CD4-positive, alpha-beta T cell treated with Interleukin-6 at 100 ng/mL for 8 hours (primary cell): ENCODE results near the gene BACE1.

Experiments used
- DNase-seq: peaks from one replicate; pipeline ENCODE4 v3.0.0-alpha.2; 2020; ENCODE audit warnings: mixed read lengths, low spot score

BACE1 gene

DNA sequence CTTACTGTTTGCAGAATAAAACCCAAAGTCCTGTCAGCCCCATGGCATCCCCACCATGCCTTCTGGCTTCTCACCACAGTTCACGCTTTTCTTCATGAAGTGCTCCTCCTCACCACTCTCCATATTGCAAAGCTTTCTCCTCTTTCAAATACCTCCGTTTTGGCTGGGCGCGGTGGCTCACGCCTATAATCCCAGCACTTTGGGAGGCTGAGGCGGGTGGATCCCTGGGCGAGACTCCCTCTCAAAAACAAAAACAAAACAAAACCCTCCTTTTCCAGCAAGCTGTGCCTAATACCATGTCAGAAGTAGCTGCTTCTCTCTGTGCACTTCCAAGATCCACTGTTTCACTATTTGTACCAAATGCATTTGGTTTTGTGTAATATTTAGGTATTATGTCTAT is 6.7 kb downstream of the BACE1 start:
- DNase-seq, result no peak

DNA sequence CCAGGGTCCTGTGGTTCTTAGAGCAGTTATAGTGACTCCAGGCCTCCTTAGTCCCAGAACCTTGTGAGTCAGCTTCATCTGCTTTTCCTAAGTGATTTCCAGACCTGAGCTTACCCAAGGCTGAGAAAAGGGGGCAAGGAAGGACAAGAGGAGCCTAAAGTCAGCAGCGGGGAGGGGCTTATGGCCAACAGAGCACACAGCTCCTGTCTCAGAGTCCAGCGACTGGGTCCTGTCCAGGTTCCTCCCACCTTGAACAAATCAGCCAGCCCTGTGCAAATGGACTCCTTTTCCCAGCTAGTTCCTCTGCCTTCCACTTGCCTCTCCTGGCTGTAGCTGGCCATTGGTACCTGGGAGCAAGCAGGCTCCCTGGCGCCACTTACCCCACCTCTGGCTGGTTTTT is 10.9 kb downstream of the BACE1 start:
- DNase-seq, result no peak

DNA sequence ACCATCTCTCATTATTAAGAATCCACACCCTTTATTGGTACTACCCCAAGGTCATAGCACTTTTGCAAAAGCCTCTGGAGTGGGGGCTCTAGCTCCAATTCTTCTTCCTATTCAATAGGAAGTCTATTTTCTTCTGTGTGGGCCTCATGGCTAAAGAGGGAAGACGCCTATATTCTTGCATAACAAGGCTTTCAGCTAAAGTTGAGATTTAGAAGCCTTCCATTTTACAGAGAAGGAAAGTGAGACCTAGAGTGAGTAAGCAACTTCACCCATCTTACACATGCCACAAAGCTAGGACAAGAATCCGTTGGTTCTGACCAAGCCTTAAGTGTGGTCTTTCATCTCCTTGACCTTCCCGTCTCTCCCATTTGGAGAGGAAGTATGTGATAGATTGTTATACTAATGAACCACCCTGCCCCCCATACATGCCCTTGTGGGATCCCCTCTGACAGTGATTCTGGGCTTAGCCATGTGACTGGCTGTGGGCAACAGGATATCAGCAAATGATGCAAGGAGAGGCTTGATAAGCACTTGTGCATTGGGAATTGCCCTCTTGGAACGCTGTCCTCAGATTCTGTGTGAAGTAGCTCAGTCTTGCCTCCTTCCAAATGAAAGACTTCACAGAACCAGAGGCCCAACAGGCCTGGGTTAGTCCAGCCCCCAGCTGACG is 12.3 kb downstream of the BACE1 start:
- no peak for DNase-seq

- DNase-seq, result no peak
Observed at GRCh38 chr11:117303101-117303500, 13.0 kb downstream of the BACE1 start.

DNA sequence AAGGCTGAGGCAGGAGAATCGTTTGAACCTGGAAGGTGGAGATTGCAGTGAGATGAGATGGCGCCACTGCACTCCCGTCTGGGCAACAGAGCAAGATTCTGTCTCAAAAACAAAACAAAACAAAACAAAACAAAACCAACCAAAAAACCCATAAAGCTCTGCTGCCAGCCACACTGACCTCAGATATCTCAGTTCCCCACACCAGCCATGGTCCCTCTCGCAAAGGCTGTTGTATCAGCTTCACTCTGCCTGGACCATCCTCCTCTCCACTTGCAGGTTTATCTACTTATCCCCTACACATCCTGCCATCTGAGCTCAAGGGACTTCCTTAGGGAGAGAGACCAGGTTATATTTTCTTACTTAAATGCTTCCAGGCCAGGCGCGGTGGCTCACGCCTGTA is 13.8 kb downstream of the BACE1 start:
- DNase-seq, result no peak

DNA sequence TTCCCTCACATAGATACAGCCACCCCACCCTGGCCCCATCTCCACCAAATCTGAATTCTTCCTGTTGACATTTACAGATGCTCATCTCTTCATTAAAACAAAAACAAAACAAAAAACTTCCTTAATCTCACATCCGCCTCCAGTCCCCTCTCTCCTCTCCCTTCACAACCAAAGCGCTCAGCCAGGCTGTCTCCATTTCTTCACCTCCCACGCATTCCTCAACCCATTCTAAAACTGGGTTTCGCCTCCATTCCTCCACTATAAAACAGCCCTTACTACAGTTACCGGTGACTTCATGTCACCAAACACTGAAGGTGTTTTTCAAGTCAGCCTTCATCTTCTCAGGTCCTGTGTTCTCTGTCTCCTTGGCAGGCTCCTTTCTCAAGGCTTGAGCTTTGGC is 15.3 kb downstream of the BACE1 start:
- DNase-seq, result no peak

DNA sequence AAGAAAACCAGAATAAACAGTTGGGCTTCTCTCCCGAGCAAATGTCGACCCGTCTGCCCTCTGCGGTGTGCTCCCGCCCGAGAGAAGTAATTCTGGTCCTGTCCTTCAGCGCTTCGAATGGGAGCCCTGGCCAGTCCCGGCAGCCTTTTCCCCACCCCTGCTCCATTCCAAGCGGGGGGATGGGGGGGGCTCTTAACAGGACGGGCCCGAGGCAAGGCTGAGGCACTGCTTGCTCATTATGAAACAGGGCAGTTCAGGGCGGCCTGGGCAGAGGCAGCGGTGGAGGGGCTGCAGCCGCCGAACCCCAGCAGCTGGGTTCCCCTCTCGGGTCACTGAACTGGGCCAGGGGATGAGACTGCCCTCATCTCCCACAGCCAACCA is 15.8 kb downstream of the BACE1 start:
- no peak for DNase-seq

GRCh38 chr11:117299351-117300282 is 16.4 kb downstream of the BACE1 start:
- DNase-seq, result no peak

GRCh38 chr11:117298195-117298594 is 17.9 kb downstream of the BACE1 start:
- no peak for DNase-seq

- no peak for DNase-seq
Observed at GRCh38 chr11:117296881-117297280, 19.2 kb downstream of the BACE1 start.

DNA sequence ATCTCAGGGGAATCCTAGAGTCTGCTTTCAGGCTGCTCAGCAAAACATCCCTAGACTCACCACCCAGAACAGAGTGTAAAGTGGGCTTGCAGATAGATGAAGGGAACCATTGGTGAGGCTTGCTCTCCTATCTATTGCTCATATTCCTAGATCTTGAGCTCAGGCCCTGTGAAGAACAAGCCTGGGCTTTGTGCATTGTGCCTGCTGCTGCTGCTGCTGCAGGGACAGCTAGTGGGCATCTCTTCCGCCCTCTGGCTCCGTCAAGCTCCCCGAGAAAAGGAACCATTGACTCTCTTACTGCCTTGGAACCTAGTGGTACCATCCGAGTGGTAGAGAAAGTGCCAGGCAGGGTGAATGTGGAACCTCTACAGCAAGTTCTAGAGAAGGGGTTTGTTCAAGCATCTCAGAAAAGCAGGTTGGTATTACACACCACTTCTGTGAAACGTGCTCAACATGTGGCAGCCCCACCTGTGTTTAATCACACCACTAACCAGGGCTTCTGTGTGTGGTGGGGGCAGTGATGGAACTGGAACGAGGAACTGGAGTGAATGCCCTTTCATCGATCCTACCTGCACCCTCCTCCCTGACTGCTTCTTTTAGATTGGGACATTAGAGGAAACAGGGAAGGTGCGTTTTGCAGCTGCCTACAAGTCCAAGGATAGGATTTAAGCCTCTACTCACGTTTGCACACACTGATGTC is 20.5 kb downstream of the BACE1 start:
- no peak for DNase-seq

DNA sequence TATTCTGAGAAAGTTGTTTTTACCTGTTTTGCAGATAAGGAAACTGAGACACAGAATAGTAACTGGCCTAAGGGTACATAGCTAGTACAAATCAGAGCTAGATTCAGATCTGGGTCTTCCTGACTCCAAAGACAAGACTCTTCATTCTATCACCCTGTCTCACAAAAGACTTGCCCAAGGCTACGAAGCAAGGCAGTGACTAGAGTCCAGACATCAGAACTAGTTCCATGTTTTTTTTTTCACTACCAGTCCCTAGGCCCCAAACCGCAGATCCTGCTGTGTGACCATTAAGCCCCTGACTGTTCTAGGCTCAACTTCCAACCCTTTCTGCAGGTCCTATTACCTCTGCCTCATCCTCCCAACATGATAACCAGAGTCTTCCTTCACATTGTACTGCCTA is 23.4 kb downstream of the BACE1 start:
- no peak for DNase-seq

DNA sequence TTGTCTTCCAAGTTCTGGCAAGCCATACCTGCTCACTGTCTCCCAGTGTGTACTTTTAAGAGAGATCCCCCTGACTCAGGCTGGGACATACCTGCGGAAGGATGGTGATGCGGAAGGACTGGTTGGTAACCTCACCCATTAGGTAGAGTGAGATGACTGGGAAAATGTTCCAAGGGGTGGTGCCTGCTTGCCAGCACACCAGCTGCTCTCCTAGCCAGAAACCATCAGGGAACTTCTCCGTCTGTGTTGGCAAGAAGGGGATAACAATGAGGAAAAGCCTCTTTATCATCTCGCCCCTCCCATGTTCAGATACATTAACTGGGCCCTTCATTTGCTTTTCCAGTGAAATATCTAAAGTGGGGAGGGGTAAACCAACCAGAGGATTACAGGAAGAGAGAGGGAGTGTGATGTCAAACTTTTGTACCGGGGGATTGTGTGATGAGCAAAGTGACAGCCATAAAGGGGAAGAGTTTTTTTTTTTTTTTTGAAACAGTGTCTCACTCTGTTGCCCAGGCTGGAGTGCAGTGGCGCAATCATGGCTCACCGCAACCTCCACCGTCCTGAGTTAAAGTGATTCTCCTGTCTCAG is 25.2 kb downstream of the BACE1 start, which contains the start of gene BACE1-AS:
TSS of gene BACE1-AS (plus strand) at position 538 of the 588 bp plus-strand sequence.
- no peak for DNase-seq

DNA sequence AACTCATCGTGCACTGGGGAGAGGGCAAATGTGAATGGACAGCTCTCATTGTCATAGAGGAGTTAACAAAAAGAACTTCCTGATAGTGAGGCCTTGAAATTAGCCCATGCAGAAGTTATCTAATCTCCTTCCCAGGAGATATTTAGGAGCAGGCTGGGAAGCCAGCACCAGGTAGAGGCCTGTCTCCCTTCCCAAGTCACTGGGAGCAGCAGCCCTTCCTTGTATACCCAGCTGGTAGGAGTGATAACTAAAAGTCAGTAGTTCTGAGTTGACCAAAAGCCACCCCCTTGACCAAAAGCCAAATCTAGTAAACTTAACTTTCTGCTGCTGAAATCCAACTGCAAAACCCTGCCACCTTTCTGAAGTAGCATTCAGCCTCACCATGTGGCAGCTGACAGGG is 26.3 kb downstream of the BACE1 start:
- DNase-seq, result no peak

- no peak for DNase-seq
Observed at GRCh38 chr11:117287668-117288067, 28.4 kb downstream of the BACE1 start.

- DNase-seq, result no peak
Observed at GRCh38 chr11:117286588-117286987, 29.5 kb downstream of the BACE1 start.

DNA sequence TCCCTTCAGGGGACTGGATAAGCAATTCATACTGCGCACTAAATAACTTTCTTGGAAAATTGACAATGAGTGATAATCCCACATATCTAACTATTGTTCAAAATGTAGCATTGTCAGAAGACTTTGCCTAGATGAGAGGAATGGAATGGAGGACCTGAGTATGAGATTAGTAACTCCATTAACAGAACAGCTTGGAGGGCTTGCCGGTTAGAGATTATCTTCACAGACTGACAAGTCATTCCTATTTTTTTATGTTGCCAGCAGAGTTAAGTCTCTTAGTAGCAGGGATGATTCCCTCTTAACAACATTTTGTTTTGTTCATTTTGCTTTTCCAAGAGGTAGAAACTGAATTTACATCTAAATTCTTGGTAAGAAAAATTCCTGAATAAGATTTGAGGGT is 32.0 kb downstream of the BACE1 start:
- no peak for DNase-seq

DNA sequence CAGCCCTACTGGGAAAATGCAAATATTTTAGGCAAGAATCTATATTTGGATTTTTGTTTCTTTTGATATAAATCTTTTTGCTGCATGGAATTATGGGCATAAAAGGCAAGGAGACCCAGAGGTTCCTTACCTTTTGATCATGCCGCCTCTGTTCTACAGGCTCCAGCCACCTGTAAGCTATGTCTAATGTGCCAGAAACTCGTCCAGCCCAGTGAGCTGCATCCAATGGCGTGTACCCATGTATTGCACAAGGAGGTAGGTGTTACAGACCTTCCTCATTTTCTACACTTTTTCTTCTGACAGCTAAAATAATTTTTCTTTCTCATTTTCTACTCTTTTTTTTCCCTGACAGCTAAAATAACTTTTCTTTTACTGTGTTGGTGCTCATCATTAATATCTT is 33.1 kb downstream of the BACE1 start:
- DNase-seq, result no peak

DNA sequence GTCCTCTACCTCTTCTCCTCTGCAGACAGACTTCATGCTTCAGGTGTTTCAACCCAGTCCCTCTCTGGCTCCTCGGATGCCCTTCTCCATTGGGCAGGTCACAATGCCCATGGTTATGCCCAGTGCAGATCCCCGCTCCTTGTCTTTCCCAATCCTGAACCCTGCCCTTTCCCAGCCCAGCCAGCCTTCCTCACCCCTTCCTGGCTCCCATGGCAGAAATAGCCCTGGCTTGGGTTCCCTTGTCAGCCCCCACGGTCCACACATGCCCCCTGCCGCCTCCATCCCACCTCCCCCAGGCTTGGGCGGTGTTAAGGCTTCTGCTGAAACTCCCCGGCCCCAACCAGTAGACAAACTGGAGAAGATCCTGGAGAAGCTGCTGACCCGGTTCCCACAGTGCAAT is 34.2 kb downstream of the BACE1 start:
- DNase-seq, result no peak

DNA sequence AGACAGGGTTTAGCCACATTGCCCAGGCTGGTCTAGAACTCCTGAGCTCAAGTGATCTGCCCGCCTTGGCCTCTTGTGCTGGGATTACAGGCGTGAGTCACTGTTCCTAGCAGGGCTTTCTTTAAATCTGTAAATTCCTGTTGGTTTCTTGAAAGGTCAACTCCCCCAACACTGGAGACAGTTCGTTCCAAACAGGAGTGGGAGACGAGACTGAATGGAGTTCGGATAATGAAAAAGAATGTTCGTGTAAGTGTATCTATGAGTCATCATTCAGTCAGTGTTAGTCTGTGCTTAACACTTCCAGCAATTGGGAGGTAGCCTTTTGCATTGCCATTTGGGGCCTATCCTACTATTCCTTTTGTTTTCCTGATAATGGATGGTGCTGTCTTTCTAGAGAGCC is 34.9 kb downstream of the BACE1 start:
- DNase-seq, result no peak

DNA sequence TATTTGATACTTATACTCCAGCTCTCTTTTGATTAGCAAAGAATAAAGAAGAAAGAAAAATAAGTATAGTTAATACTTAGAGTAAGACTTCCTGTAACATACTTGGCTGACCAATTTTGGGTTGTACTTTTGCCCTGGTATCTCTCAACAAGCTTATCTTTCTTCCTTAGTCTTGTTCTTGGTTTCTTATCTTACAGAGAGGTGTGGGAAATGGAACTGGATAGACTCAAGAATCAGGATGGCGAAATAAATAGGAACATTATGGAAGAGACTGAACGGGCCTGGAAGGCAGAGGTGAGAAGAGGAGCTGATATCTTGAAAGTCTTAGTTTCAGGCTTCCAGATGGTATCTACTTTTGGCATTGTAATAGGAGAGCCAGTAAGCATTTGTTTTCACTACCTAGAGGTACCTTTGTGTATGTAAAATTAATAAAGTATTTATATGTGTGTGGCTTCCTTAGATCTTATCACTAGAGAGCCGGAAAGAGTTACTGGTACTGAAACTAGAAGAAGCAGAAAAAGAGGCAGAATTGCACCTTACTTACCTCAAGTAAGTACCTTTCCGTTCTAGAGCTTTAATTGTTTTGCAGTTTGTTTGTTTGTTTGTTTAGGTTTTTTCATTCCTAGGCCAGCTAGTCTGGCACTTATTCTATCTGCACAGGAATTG is 36.2 kb downstream of the BACE1 start:
- peak; percentile 11 for DNase-seq

- DNase-seq, result no peak
Observed at GRCh38 chr11:117278347-117278746, 37.7 kb downstream of the BACE1 start.
